ENCODE data around the gene PSIP1.

- TF ChIP-seq CTCF (conservative IDR thresholded peaks at IDR 0.05; ENCODE audit: low read depth, low read length) (peak; percentile 30; the same call in 1 of the 2 replicates), EZH2 (IDR thresholded peaks at IDR 0.05; ENCODE audit: borderline replicate concordance, low read depth, low read length, poor library complexity, severe bottlenecking) (no peak)
These were observed 93.9 kb downstream of the PSIP1 start for GRCh38 chr9:15416880-15417279.
